SK-N-SH (cell line): ENCODE data around the gene SINHCAF. TPM values are rescaled to one million over a fixed set of nuclear protein-coding genes. Genes with fewer than 3 reads are reported as not detected.

Experiments
- CTCF ChIA-PET: fragments of 300-600, 350-600 bp; formaldehyde crosslinking; extraction: SDS; loops from one replicate; lab custom pipeline; 2021; lab: Yijun Ruan, JAX
- POLR2A ChIA-PET: fragments of 350-600 bp; sonication (Branson Sonifier 250); formaldehyde crosslinking; extraction: SDS; loops from one replicate; lab custom pipeline; 2020; ENCODE audit warnings: antibody characterized with exemption, inconsistent platforms; lab: Yijun Ruan, JAX
- DNase-seq: peaks from one replicate; pipeline ENCODE4 v3.0.0; 2012
- H2AFZ ChIP-seq: fragments of 200-600 bp; sonication (generic); 2 replicates; pipeline ENCODE4 v1.8.1; 2016; ENCODE audit warnings: antibody characterized with exemption, mild to moderate bottlenecking, low read depth
- H3F3A ChIP-seq: fragments of 200-600 bp; sonication (generic); replicated peaks from 2 replicates; pipeline ENCODE3; 2016; ENCODE audit warnings: antibody characterized with exemption, mild to moderate bottlenecking; ENCODE audit not compliant: insufficient read depth
- H3K27ac ChIP-seq, 2 experiments: fragments of 200-500 bp in 1 of 2; fragments of 200-600 bp in 1 of 2; sonication (Bioruptor generic) in 1 of 2; sonication (generic), shearing (Covaris generic) in 1 of 2; 2 replicates each; pipeline versions ENCODE4 v1.5.1 to v1.6.1; 2014 to 2016; ENCODE audit warnings: low read depth in 2 of 2, inconsistent platforms in 1 of 2, low read length in 1 of 2, mild to moderate bottlenecking in 1 of 2, mixed read lengths in 1 of 2
- H3K27me3 ChIP-seq: fragments of 200-600 bp; sonication (generic), shearing (Covaris generic); 2 replicates; pipeline ENCODE4 v1.6.1; 2016; ENCODE audit warnings: mixed run types; ENCODE audit not compliant: insufficient read depth
- H3K36me3 ChIP-seq, 2 experiments: fragments of 200-500 bp in 1 of 2; fragments of 200-600 bp in 1 of 2; sonication (Bioruptor generic) in 1 of 2; sonication (generic) in 1 of 2; replicated peaks in 1 of 2; 2 replicates each; pipeline versions ENCODE3 to v1.5.1; 2014 to 2016; ENCODE audit warnings: low read length in 1 of 2, mild to moderate bottlenecking in 1 of 2; ENCODE audit not compliant: insufficient read depth in 2 of 2, control insufficient read depth in 1 of 2
- H3K4me1 ChIP-seq, 2 experiments: fragments of 200-500 bp in 1 of 2; fragments of 200-600 bp in 1 of 2; sonication (Bioruptor generic) in 1 of 2; sonication (generic), shearing (Covaris generic) in 1 of 2; 2 replicates each; pipeline versions ENCODE4 v1.5.1 to v1.6.1; 2014 to 2016; ENCODE audit warnings: low read depth in 1 of 2, low read length in 1 of 2, mixed run types in 1 of 2; ENCODE audit not compliant: insufficient read depth in 2 of 2, control insufficient read depth in 1 of 2
- H3K4me2 ChIP-seq: fragments of 200-600 bp; sonication (generic), shearing (Covaris generic); 2 replicates; pipeline ENCODE4 v1.6.1; 2017; ENCODE audit warnings: mixed run types
- H3K4me3 ChIP-seq, 2 experiments: fragments of 200-500 bp in 1 of 2; fragments of 200-600 bp in 1 of 2; sonication (Bioruptor generic) in 1 of 2; sonication (generic), shearing (Covaris generic) in 1 of 2; 2 replicates each; pipeline versions ENCODE4 v1.5.1 to v1.8.1; 2014 to 2016; ENCODE audit warnings: low read depth in 2 of 2, inconsistent platforms in 1 of 2, low read length in 1 of 2, mild to moderate bottlenecking in 1 of 2, mixed read lengths in 1 of 2, moderate library complexity in 1 of 2
- H3K79me2 ChIP-seq: fragments of 200-600 bp; sonication (generic); 2 replicates; pipeline ENCODE4 v1.8.1; 2017; ENCODE audit warnings: mild to moderate bottlenecking; ENCODE audit not compliant: insufficient read depth
- H3K9ac ChIP-seq: fragments of 200-600 bp; sonication (generic); 2 replicates; pipeline ENCODE4 v1.6.1; 2017; ENCODE audit warnings: mixed run types
- H3K9me2 ChIP-seq: fragments of 200-600 bp; sonication (generic); 2 replicates; pipeline ENCODE4 v1.6.1; 2017; ENCODE audit warnings: mixed run types
- H3K9me3 ChIP-seq: fragments of 200-600 bp; sonication (generic); 2 replicates; pipeline ENCODE4 v1.6.1; 2017; ENCODE audit warnings: mixed run types, mild to moderate bottlenecking, moderate library complexity
- H4K20me1 ChIP-seq: fragments of 200-600 bp; sonication (generic); 2 replicates; pipeline ENCODE4 v1.6.1; 2017; ENCODE audit warnings: mild to moderate bottlenecking, mixed run types; ENCODE audit not compliant: insufficient read depth
- CHD2 ChIP-seq: fragments of 150-350 bp; IDR thresholded peaks from 2 replicates; pipeline ENCODE4 v1.6.1; 2018; ENCODE audit warnings: low read length; ENCODE audit not compliant: partially characterized antibody
- EZH2phosphoT487 ChIP-seq: fragments of 200-600 bp; sonication (generic); IDR thresholded peaks from 2 replicates; pipeline ENCODE4 v1.6.1; 2017; ENCODE audit warnings: low read depth, mixed run types, mild to moderate bottlenecking, antibody characterized with exemption, moderate library complexity, borderline replicate concordance
- GABPA ChIP-seq: IDR thresholded peaks from 2 replicates; pipeline ENCODE4 v1.4.0; 2012; ENCODE audit warnings: low read depth, mild to moderate bottlenecking
- GATA2 ChIP-seq: sonication (generic); formaldehyde crosslinking; IDR thresholded peaks from 2 replicates; pipeline ENCODE4 v1.5.0; 2020; ENCODE audit warnings: mild to moderate bottlenecking, missing genetic modification reagents
- JUND ChIP-seq: IDR thresholded peaks from 2 replicates; pipeline ENCODE4 v1.4.0; 2012
- NFIC ChIP-seq: IDR thresholded peaks from 2 replicates; pipeline ENCODE4 v1.4.0; 2012; ENCODE audit warnings: borderline replicate concordance
- RCOR1 ChIP-seq: fragments of 150-350 bp; IDR thresholded peaks from 2 replicates; pipeline ENCODE4 v1.6.1; 2017; ENCODE audit warnings: antibody characterized with exemption, low read length
- SIN3A ChIP-seq: IDR thresholded peaks from 2 replicates; pipeline ENCODE4 v1.6.1; 2012; ENCODE audit warnings: low read depth, mild to moderate bottlenecking, low read length, moderate library complexity, borderline replicate concordance
- TAF1 ChIP-seq: IDR thresholded peaks from 2 replicates; pipeline ENCODE4 v1.6.1; 2012; ENCODE audit warnings: low read depth, mild to moderate bottlenecking, low read length, moderate library complexity, borderline replicate concordance
- TCF12 ChIP-seq: IDR thresholded peaks from 2 replicates; pipeline ENCODE4 v1.4.0; 2012
- YY1 ChIP-seq: IDR thresholded peaks from 2 replicates; pipeline ENCODE4 v1.4.0; 2012; ENCODE audit warnings: low read depth, mild to moderate bottlenecking
- WGBS: methylation state at CpG from one replicate; pipeline ENCODE4 v1.1.6; 2017; ENCODE audit warnings: low lambda C conversion rate; 5-methylcytosine and 5-hydroxymethylcytosine counted together
- polyA plus RNA-seq, 3 experiments: library from polyadenylated mRNA; depleted of rRNA; stranded (reverse); fragments of >200 nt; gene quantifications; 2 replicates each; pipeline ENCODE4 v1.2.3, GENCODE V29; 2012
- TF ChIP-seq, protein P1 (sequence below): IDR thresholded peaks from 2 replicates; pipeline ENCODE4 v1.6.1; 2012; ENCODE audit warnings: mild to moderate bottlenecking, low read depth, low read length, moderate library complexity
- TF ChIP-seq, protein P2 (sequence below): IDR thresholded peaks from 2 replicates; pipeline ENCODE4; 2012

The SINHCAF gene
- polyA plus RNA-seq, 1 of the 3 experiments (the other 2 are of a cell fraction), result 22.2 TPM

DNA sequence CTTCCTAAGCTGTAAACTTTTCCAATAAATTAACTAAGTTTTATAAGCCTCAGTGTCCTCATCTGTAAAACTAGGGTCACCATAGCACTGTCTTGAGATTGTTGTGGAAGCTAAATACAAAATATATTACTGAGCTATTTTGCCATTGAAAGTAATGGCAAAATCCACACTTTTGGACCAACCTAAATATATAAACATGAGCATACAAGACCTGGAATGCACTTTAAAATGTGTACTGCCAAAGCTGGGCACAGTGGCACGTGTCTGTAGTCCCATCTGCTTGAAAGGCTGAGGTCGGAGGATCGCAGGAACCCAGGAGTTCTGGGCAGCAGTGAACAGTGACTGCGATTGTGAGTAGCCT lies 29.8 kb upstream of the SINHCAF start:
- H3K4me1 ChIP-seq, result no peaks in the 10 kb centered on the region
- no peak overlapping the region for H3K27ac ChIP-seq
- H3K36me3 ChIP-seq, result no peaks in the 10 kb centered on the region
- ChIA-PET POLR2A (no interaction called here), CTCF (no interaction called here)
- no peak for DNase-seq
- H3K9me3 ChIP-seq, result no peaks in the 10 kb centered on the region
- no peaks in the 10 kb centered on the region for H3K9me2 ChIP-seq
- no peaks in the 10 kb centered on the region for H3K79me2 ChIP-seq
- no peaks in the 10 kb centered on the region for H3K27me3 ChIP-seq
- no peaks in the 10 kb centered on the region for H4K20me1 ChIP-seq
- no peak overlapping the region for H3K4me2 ChIP-seq
- no peaks in the 10 kb centered on the region for H3F3A ChIP-seq
- H2AFZ ChIP-seq, result no peak overlapping the region
- TF ChIP-seq, protein P1, sequence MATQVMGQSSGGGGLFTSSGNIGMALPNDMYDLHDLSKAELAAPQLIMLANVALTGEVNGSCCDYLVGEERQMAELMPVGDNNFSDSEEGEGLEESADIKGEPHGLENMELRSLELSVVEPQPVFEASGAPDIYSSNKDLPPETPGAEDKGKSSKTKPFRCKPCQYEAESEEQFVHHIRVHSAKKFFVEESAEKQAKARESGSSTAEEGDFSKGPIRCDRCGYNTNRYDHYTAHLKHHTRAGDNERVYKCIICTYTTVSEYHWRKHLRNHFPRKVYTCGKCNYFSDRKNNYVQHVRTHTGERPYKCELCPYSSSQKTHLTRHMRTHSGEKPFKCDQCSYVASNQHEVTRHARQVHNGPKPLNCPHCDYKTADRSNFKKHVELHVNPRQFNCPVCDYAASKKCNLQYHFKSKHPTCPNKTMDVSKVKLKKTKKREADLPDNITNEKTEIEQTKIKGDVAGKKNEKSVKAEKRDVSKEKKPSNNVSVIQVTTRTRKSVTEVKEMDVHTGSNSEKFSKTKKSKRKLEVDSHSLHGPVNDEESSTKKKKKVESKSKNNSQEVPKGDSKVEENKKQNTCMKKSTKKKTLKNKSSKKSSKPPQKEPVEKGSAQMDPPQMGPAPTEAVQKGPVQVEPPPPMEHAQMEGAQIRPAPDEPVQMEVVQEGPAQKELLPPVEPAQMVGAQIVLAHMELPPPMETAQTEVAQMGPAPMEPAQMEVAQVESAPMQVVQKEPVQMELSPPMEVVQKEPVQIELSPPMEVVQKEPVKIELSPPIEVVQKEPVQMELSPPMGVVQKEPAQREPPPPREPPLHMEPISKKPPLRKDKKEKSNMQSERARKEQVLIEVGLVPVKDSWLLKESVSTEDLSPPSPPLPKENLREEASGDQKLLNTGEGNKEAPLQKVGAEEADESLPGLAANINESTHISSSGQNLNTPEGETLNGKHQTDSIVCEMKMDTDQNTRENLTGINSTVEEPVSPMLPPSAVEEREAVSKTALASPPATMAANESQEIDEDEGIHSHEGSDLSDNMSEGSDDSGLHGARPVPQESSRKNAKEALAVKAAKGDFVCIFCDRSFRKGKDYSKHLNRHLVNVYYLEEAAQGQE, result no peak
- no peak for TF ChIP-seq JUND
- TF ChIP-seq TCF12, result no peak
- TF ChIP-seq, protein P2, sequence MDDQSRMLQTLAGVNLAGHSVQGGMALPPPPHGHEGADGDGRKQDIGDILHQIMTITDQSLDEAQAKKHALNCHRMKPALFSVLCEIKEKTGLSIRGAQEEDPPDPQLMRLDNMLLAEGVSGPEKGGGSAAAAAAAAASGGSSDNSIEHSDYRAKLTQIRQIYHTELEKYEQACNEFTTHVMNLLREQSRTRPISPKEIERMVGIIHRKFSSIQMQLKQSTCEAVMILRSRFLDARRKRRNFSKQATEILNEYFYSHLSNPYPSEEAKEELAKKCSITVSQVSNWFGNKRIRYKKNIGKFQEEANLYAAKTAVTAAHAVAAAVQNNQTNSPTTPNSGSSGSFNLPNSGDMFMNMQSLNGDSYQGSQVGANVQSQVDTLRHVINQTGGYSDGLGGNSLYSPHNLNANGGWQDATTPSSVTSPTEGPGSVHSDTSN, result no peak
- no peak for TF ChIP-seq SIN3A
- 73% methylated on average over 4 of the region's 4 CpGs for WGBS
- no peak overlapping the region for H3K9ac ChIP-seq
- H3K4me3 ChIP-seq, result no peak overlapping the region

DNA sequence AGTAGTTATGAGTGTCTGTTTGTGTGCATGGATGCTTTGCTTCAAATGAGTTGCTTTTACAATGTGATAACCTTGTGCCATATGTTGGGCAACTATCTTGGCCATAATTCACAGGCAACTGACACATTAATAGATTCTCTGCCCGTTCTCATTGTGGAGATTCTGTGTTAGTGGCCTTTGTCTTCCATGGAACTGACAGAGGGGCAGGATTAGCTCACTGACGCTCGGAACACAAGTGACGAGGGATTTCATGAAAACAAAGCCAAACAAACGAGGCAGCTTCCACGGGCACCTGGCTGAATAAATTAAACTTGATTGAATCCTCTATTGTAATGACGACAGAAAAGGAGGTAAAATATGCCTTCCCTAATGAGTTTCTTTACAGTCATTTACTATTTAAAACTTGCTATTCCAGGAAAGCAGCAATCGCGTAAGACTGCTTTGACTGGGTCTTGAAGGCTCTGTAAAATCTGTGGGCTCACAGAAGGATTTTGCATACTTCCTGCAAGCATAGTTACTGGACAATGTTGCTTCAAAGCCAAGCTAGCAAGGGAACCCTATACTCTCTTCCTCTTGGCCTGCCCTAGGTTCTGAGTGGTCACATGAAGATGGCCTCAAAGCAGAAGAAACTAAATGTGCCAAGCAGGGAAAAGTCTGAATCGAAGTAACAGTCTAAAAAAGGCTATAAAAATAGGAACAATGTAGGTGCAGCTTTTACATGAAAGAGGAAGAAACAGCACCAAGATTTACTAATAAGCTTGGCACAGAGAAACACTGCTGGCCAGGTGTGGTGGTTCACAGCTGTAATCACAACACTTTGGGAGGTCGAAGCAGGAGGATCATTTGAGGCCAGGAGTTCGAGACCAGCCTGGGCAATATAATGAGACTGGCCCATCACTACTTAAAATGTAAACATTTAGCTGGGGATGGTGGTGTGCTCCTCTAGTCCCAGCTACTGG lies 28.1 kb upstream of the SINHCAF start:
- H3K4me1 ChIP-seq, result no peaks in the 10 kb centered on the region
- H2AFZ ChIP-seq, result no peak overlapping the region
- H3K36me3 ChIP-seq, result no peaks in the 10 kb centered on the region
- H3F3A ChIP-seq, result no peaks in the 10 kb centered on the region
- H4K20me1 ChIP-seq, result no peaks in the 10 kb centered on the region
- no peaks in the 10 kb centered on the region for H3K9me2 ChIP-seq
- H3K27me3 ChIP-seq, result no peaks in the 10 kb centered on the region
- no peak overlapping the region for H3K9ac ChIP-seq
- TF ChIP-seq RCOR1 (no peak), YY1 (no peak), JUND (no peak), CHD2 (no peak), EZH2phosphoT487 (no peak), TCF12 (no peak), TAF1 (no peak), NFIC (no peak), GATA2 (CRISPR knock-in tag) (no peak), GABPA (no peak)
- ChIA-PET POLR2A (no interaction called here), CTCF (no interaction called here)
- DNase-seq, result no peak
- no peaks in the 10 kb centered on the region for H3K9me3 ChIP-seq
- no peak overlapping the region for H3K27ac ChIP-seq
- H3K4me3 ChIP-seq, result no peak overlapping the region
- H3K79me2 ChIP-seq, result no peaks in the 10 kb centered on the region
- no peak overlapping the region for H3K4me2 ChIP-seq
- 68% methylated on average over 12 of the region's 12 CpGs for WGBS
